ENCODE results near the gene JAZF1. TPM values are rescaled to one million over a fixed set of nuclear protein-coding genes. Genes with fewer than 3 reads are reported as not detected.

Gene JAZF1
- total and polyA plus RNA-seq, 2 of the 4 experiments (the other 2 are of a cell fraction) = 8.4 to 10.5 TPM

- DNase-seq (no peak), ATAC-seq (ENCODE audit: low read depth) (no peak)
- no peak overlapping the region for H3K4ac ChIP-seq (ENCODE audit: low read depth, low read length)
- POLR2A ChIA-PET (ENCODE audit: unreplicated experiment) = no interaction called here
- peaks cover 12% of the 10 kb centered on the region for H3K9me1 ChIP-seq (ENCODE audit: insufficient read depth, low read length)
- H4K5ac ChIP-seq (ENCODE audit: low read depth, low read length) = no peak overlapping the region
- no peak overlapping the region for H2AK9ac ChIP-seq (replicated peaks; ENCODE audit: low read depth, low read length, poor library complexity)
- no peaks in the 10 kb centered on the region for H3K27me3 ChIP-seq (ENCODE audit: control insufficient read depth, insufficient read depth, low read length)
- H2BK20ac ChIP-seq (ENCODE audit: low read depth, low read length) = no peak overlapping the region
- in situ Hi-C loops (cut with MboI; ENCODE audit: low sequenced_read_pairs) = no loop called here
- no peak overlapping the region for H3K9ac ChIP-seq (ENCODE audit: low read depth, low read length)
- dilution Hi-C loops (cut with HindIII; ENCODE audit: low sequenced_read_pairs, unreplicated experiment) = no loop called here
- TF ChIP-seq RAD21 (IDR thresholded peaks at IDR 0.05; ENCODE audit: low read length) = no peak
- TF ChIP-seq, protein P1, sequence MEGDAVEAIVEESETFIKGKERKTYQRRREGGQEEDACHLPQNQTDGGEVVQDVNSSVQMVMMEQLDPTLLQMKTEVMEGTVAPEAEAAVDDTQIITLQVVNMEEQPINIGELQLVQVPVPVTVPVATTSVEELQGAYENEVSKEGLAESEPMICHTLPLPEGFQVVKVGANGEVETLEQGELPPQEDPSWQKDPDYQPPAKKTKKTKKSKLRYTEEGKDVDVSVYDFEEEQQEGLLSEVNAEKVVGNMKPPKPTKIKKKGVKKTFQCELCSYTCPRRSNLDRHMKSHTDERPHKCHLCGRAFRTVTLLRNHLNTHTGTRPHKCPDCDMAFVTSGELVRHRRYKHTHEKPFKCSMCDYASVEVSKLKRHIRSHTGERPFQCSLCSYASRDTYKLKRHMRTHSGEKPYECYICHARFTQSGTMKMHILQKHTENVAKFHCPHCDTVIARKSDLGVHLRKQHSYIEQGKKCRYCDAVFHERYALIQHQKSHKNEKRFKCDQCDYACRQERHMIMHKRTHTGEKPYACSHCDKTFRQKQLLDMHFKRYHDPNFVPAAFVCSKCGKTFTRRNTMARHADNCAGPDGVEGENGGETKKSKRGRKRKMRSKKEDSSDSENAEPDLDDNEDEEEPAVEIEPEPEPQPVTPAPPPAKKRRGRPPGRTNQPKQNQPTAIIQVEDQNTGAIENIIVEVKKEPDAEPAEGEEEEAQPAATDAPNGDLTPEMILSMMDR (conservative IDR thresholded peaks at IDR 0.05; ENCODE audit: low read depth, low read length) = no peak
- no peak for TF ChIP-seq BHLHE40 (IDR thresholded peaks at IDR 0.05; ENCODE audit: low read depth, low read length)
- no peak for TF ChIP-seq RFX5 (IDR thresholded peaks at IDR 0.05; ENCODE audit: low read depth, low read length)
- no peak for TF ChIP-seq USF2 (IDR thresholded peaks at IDR 0.05; ENCODE audit: low read depth, low read length)
- no peak for TF ChIP-seq CEBPB (IDR thresholded peaks at IDR 0.05; ENCODE audit: low read depth, low read length)
- no peak for TF ChIP-seq MAZ (IDR thresholded peaks at IDR 0.05; ENCODE audit: borderline replicate concordance, low read depth, low read length)
- no peak for TF ChIP-seq NFE2L2 (IDR thresholded peaks at IDR 0.05; ENCODE audit: low read depth, low read length)
- no peak for TF ChIP-seq MXI1 (IDR thresholded peaks at IDR 0.05; ENCODE audit: borderline replicate concordance, low read depth, low read length)
- no peak for TF ChIP-seq POLR2A (IDR thresholded peaks at IDR 0.05; ENCODE audit: low read depth, low read length)
- TF ChIP-seq CHD1 (IDR thresholded peaks at IDR 0.05; ENCODE audit: low read depth, low read length) = no peak
- no peak for TF ChIP-seq FOS (IDR thresholded peaks at IDR 0.05; ENCODE audit: low read depth, low read length)
- no CpG with 5 or more reads among the region's 1 CpG for WGBS, 2 experiments (ENCODE audit: extremely low coverage in 2 of 2, insufficient read length in 1 of 2)
- no peak overlapping the region; the same call in 1 of the 2 replicates for H2AK5ac ChIP-seq (ENCODE audit: low read depth, low read length)
- peaks cover 15% of the 10 kb centered on the region for H3K4me1 ChIP-seq (ENCODE audit: control insufficient read depth, insufficient read depth, low read length)
- H3K27ac ChIP-seq (ENCODE audit: insufficient read depth, low read length) = no peak overlapping the region
- no peak overlapping the region; the same call in 1 of the 2 replicates for H2BK120ac ChIP-seq (ENCODE audit: low read depth, low read length)
- no peak overlapping the region for H2AFZ ChIP-seq (replicated peaks; ENCODE audit: low read length, poor library complexity)
- H4K8ac ChIP-seq (ENCODE audit: low read depth in 2 of 2, low read length in 2 of 2) = 0 out of 4 replicates have a peak overlapping the region, but pooled peaks of 1 of the 2 experiments have one; percentile 77
- no peak overlapping the region for H3K18ac ChIP-seq (ENCODE audit: low read depth, low read length)
- no peaks in the 10 kb centered on the region for H3K36me3 ChIP-seq (ENCODE audit: control insufficient read depth, insufficient read depth, low read length)
- peak overlapping the region; percentile 87 for H2BK5ac ChIP-seq (ENCODE audit: low read depth, low read length, poor library complexity, severe bottlenecking)
- no TSS peak for BruUV-seq (replicated peaks)
- 0 out of 3 replicates have a peak overlapping the region, but pooled peaks have one; percentile 45 for H2BK15ac ChIP-seq (ENCODE audit: low read depth, low read length)
- CTCF ChIA-PET = no interaction called here
- H4K91ac ChIP-seq (ENCODE audit: insufficient read depth, low read depth, low read length) = no peak overlapping the region
- H3K23ac ChIP-seq (ENCODE audit: low read depth, low read length) = no peak overlapping the region; the same call in 1 of the 2 replicates
- H3K9me3 ChIP-seq (ENCODE audit: control insufficient read depth, insufficient read depth, low read length) = no peaks in the 10 kb centered on the region
- no peak overlapping the region for H3K4me2 ChIP-seq (ENCODE audit: low read depth, low read length)
- no peak overlapping the region for H3K4me3 ChIP-seq (ENCODE audit: insufficient read depth, low read depth, low read length)
- H3K14ac ChIP-seq (replicated peaks; ENCODE audit: low read depth, low read length) = no peak overlapping the region
- intact Hi-C loops (cut with micrococcal nuclease) = loop anchor here (5.0 kb wide), 1 partner anchor 35 kb away; no protein-coding TSS in a partner anchor
- 0 out of 2 replicates have a peak, but pooled peaks cover 4% of the 10 kb centered on the region for H4K20me1 ChIP-seq (ENCODE audit: insufficient read depth, low read length)
- H3K79me1 ChIP-seq (ENCODE audit: low read depth in 1 of 2, low read length in 2 of 2) = peaks cover 24 to 47% of the 10 kb centered on the region in 2 experiments
- H3K56ac ChIP-seq (ENCODE audit: extremely low read depth, insufficient read depth, low read length) = no peak overlapping the region
These were observed 137.9 kb downstream of the JAZF1 start for GRCh38 chr7:28042721-28043120.

All from IMR-90 (cell line).